Uterus (tissue), 4 donors: ENCODE measurements around the gene UROC1. TPM values are rescaled to one million over a fixed set of nuclear protein-coding genes. Genes with fewer than 3 reads are reported as not detected.

ENCODE experiments used
- DNase-seq, 2 donors: peaks; one replicate each; pipeline ENCODE4 v3.0.0-alpha.2; 2019 to 2020
- H3K27ac ChIP-seq, 2 donors: fragments of 200-600 bp; sonication (generic); 1 replicate in 1 of 2; 2 replicates in 1 of 2; pipeline ENCODE4 v1.5.1; 2016 to 2018
- H3K27me3 ChIP-seq, 2 donors: fragments of 200-600 bp; sonication (generic); one replicate each; pipeline ENCODE4 v1.5.1; 2018 to 2019; ENCODE audit warnings: control low read depth in 1 of 2
- H3K36me3 ChIP-seq, 2 donors: fragments of 200-600 bp; sonication (generic); one replicate each; pipeline ENCODE4 v1.5.1; 2019; ENCODE audit warnings: control low read depth in 1 of 2
- H3K4me1 ChIP-seq, 2 donors: fragments of 200-600 bp; sonication (generic); one replicate each; pipeline ENCODE4 v1.5.1; 2018 to 2019; ENCODE audit warnings: control low read depth in 1 of 2
- H3K4me3 ChIP-seq, 2 donors: fragments of 200-600 bp; sonication (generic); 1 replicate in 1 of 2; 2 replicates in 1 of 2; pipeline ENCODE4 v1.5.1; 2018 to 2019; ENCODE audit warnings: mild to moderate bottlenecking in 1 of 2
- H3K9me3 ChIP-seq, 2 donors: fragments of 200-600 bp; sonication (generic); one replicate each; pipeline ENCODE4 v1.5.1; 2019; ENCODE audit warnings: control low read depth in 1 of 2
- CTCF ChIP-seq, 4 experiments: fragments of 200-600 bp in 2 of 4; fragments of 450-650 bp in 2 of 4; sonication (generic) in 2 of 4; IDR thresholded peaks; one replicate each; pipeline ENCODE4 v1.5.1; 2016 to 2019; ENCODE audit warnings: antibody characterized with exemption in 4 of 4, mild to moderate bottlenecking in 2 of 4, moderate library complexity in 1 of 4
- POLR2A ChIP-seq, 2 donors: fragments of 450-650 bp; IDR thresholded peaks; one replicate each; pipeline ENCODE4 v1.6.1; 2016; ENCODE audit warnings: antibody characterized with exemption in 2 of 2, mild to moderate bottlenecking in 1 of 2, moderate library complexity in 1 of 2
- intact Hi-C: fragments of 100-400 bp; cut with DNase I; formaldehyde crosslinking; loops from one replicate; pipeline ENCODE4 v1.15.1; 2023; ENCODE audit warnings: low total_unique reads
- total RNA-seq, 4 donors: library from RNA; depleted of rRNA in 3 of 4; stranded (reverse); fragments of >200 nt in 3 of 4; gene quantifications; one replicate each; pipeline versions ENCODE4 v1.1.0 to v1.2.4, GENCODE V29; 2014 to 2023
- donor health status: DM: yes; HTN: yes; CAD: no.

UROC1 gene
- total RNA-seq, 4 donors from 2014 or later, result 0.07 TPM; not detected in 3

- TF ChIP-seq CTCF (IDR thresholded peaks at IDR 0.05), result no peak
- TF ChIP-seq POLR2A (IDR thresholded peaks at IDR 0.05), result no peak
- H3K4me1 ChIP-seq, result no peaks in the 10 kb centered on the region
- no peaks in the 10 kb centered on the region for H3K27me3 ChIP-seq
- peak; percentile 3 for DNase-seq
- H3K36me3 ChIP-seq, result no peaks in the 10 kb centered on the region
- H3K9me3 ChIP-seq, result no peaks in the 10 kb centered on the region
- no peak overlapping the region for H3K4me3 ChIP-seq
- intact Hi-C loops, result no loop called here
- no peak overlapping the region for H3K27ac ChIP-seq
Observed at GRCh38 chr3:126456211-126456610, 61.4 kb downstream of the UROC1 start.

GRCh38 chr3:126454437-126455198 is 63.0 kb downstream of the UROC1 start:
- Histone ChIP-seq H3K4me1 (no peaks in the 10 kb centered on the region), H3K4me3 (no peak overlapping the region), H3K27me3 (no peaks in the 10 kb centered on the region), H3K36me3 (no peaks in the 10 kb centered on the region), H3K9me3 (no peaks in the 10 kb centered on the region), H3K27ac (no peak overlapping the region)
- no peak for DNase-seq
- intact Hi-C loops, result no loop called here
- no peak for TF ChIP-seq CTCF (IDR thresholded peaks at IDR 0.05)
- TF ChIP-seq POLR2A (IDR thresholded peaks at IDR 0.05), result no peak

- Histone ChIP-seq H3K36me3 (no peaks in the 10 kb centered on the region), H3K27me3 (no peaks in the 10 kb centered on the region), H3K27ac (no peak overlapping the region), H3K9me3 (no peaks in the 10 kb centered on the region), H3K4me1 (no peaks in the 10 kb centered on the region), H3K4me3 (no peak overlapping the region)
- TF ChIP-seq CTCF (IDR thresholded peaks at IDR 0.05) (no peak), POLR2A (IDR thresholded peaks at IDR 0.05) (no peak)
- no peak for DNase-seq
- intact Hi-C loops, result no loop called here
Observed at GRCh38 chr3:126454025-126454424, 63.5 kb downstream of the UROC1 start.

GRCh38 chr3:126452213-126452612 is 65.4 kb downstream of the UROC1 start:
- intact Hi-C loops, result no loop called here
- Histone ChIP-seq H3K4me1 (no peaks in the 10 kb centered on the region), H3K4me3 (no peak overlapping the region), H3K27ac (no peak overlapping the region), H3K9me3 (no peaks in the 10 kb centered on the region), H3K36me3 (no peaks in the 10 kb centered on the region), H3K27me3 (no peaks in the 10 kb centered on the region)
- TF ChIP-seq CTCF (IDR thresholded peaks at IDR 0.05), result no peak
- no peak for DNase-seq

GRCh38 chr3:126451511-126451910 is 66.1 kb downstream of the UROC1 start:
- no peaks in the 10 kb centered on the region for H3K4me1 ChIP-seq
- H3K4me3 ChIP-seq, result no peak overlapping the region
- intact Hi-C loops, result no loop called here
- no peaks in the 10 kb centered on the region for H3K9me3 ChIP-seq
- no peak for DNase-seq
- H3K27me3 ChIP-seq, result no peaks in the 10 kb centered on the region
- TF ChIP-seq POLR2A (IDR thresholded peaks at IDR 0.05), result no peak
- TF ChIP-seq CTCF (IDR thresholded peaks at IDR 0.05), result no peak
- no peaks in the 10 kb centered on the region for H3K36me3 ChIP-seq
- no peak overlapping the region for H3K27ac ChIP-seq
